Measurements from ENCODE around the gene FBXO24. TPM values are rescaled to one million over a fixed set of nuclear protein-coding genes. Genes with fewer than 3 reads are reported as not detected.
"Not testable (repeated sequence)": the region's sequence is repeated elsewhere in the genome, so short reads cannot be mapped to it uniquely, and the experiment has no call there.

The FBXO24 gene
- polyA plus RNA-seq, 1 donor (not counting 4 experiments of a cell fraction or from before 2014, with no cell fraction given) = 0.22 TPM

GRCh38 chr7:100539436-100540006 is 46.6 kb upstream of the FBXO24 start:
- no peaks in the 10 kb centered on the region for H3K27me3 ChIP-seq (ENCODE audit: control insufficient read depth, extremely low read depth, insufficient read depth, low read length)
- H3K79me2 ChIP-seq (ENCODE audit: control insufficient read depth, insufficient read depth, low read length) = no peaks in the 10 kb centered on the region
- H3K4me3 ChIP-seq (ENCODE audit: control insufficient read depth in 2 of 3, extremely low read depth in 1 of 3, insufficient read depth in 2 of 3, low read depth in 1 of 3, low read length in 3 of 3) = peak overlapping the region; percentile 72 to 84 (median 74)
- DNase-seq (ENCODE audit: low read depth, low spot score) (no peak), FAIRE-seq (no peak)
- no peaks in the 10 kb centered on the region for H3K9me1 ChIP-seq (ENCODE audit: control insufficient read depth, extremely low read depth, insufficient read depth, low read length)
- peak overlapping the region; percentile 79 for H2AFZ ChIP-seq (ENCODE audit: control insufficient read depth, low read length)
- no peak overlapping the region for H3K27ac ChIP-seq (ENCODE audit: control insufficient read depth, insufficient read depth, low read length)
- H4K20me1 ChIP-seq (ENCODE audit: control insufficient read depth, extremely low read depth, insufficient read depth, low read length) = no peaks in the 10 kb centered on the region
- H3K4me2 ChIP-seq (ENCODE audit: control insufficient read depth, extremely low read depth, insufficient read depth, low read depth, low read length) = peak overlapping the region; percentile 98
- dilution Hi-C loops (cut with MboI; ENCODE audit: extremely low pct_ligation_motif_present, low sequenced_read_pairs) = no loop called here
- peak overlapping the region; percentile 55 for H3K9ac ChIP-seq (ENCODE audit: control insufficient read depth, extremely low read depth, insufficient read depth, low read length)
- no peaks in the 10 kb centered on the region for H3K9me3 ChIP-seq (ENCODE audit: control insufficient read depth, low read depth, low read length)
- peaks cover 10% of the 10 kb centered on the region for H3K4me1 ChIP-seq (ENCODE audit: control insufficient read depth, extremely low read depth, insufficient read depth, low read length)
- no peak for TF ChIP-seq CTCF (optimal IDR thresholded peaks at IDR 0.05 in 1 of 3, IDR thresholded peaks at IDR 0.05 in 1 of 3, conservative IDR thresholded peaks at IDR 0.05 in 1 of 3; ENCODE audit: extremely low read depth in 1 of 3, insufficient read depth in 2 of 3, low read length in 3 of 3)
- TF ChIP-seq EZH2 (IDR thresholded peaks at IDR 0.05; ENCODE audit: low read length) = no peak
- H3K36me3 ChIP-seq (ENCODE audit: control insufficient read depth in 2 of 2, extremely low read depth in 1 of 2, insufficient read depth in 2 of 2, low read length in 2 of 2) = no peaks in the 10 kb centered on the region

- H3K9me1 ChIP-seq (ENCODE audit: control insufficient read depth, extremely low read depth, insufficient read depth, low read length) = no peaks in the 10 kb centered on the region
- H3K27me3 ChIP-seq (ENCODE audit: control insufficient read depth, extremely low read depth, insufficient read depth, low read length) = no peaks in the 10 kb centered on the region
- no peak overlapping the region for H2AFZ ChIP-seq (ENCODE audit: control insufficient read depth, low read length)
- H4K20me1 ChIP-seq (ENCODE audit: control insufficient read depth, extremely low read depth, insufficient read depth, low read length) = no peaks in the 10 kb centered on the region
- H3K79me2 ChIP-seq (ENCODE audit: control insufficient read depth, insufficient read depth, low read length) = no peaks in the 10 kb centered on the region
- H3K9ac ChIP-seq (ENCODE audit: control insufficient read depth, extremely low read depth, insufficient read depth, low read length) = peak overlapping the region; percentile 55
- peaks cover 16% of the 10 kb centered on the region for H3K4me1 ChIP-seq (ENCODE audit: control insufficient read depth, extremely low read depth, insufficient read depth, low read length)
- H3K27ac ChIP-seq (ENCODE audit: control insufficient read depth, insufficient read depth, low read length) = no peak overlapping the region
- no peaks in the 10 kb centered on the region for H3K9me3 ChIP-seq (ENCODE audit: control insufficient read depth, low read depth, low read length)
- peak overlapping the region; percentile 72 to 84 (median 74) for H3K4me3 ChIP-seq (ENCODE audit: control insufficient read depth in 2 of 3, extremely low read depth in 1 of 3, insufficient read depth in 2 of 3, low read depth in 1 of 3, low read length in 3 of 3)
- no peaks in the 10 kb centered on the region for H3K36me3 ChIP-seq (ENCODE audit: control insufficient read depth in 2 of 2, extremely low read depth in 1 of 2, insufficient read depth in 2 of 2, low read length in 2 of 2)
- dilution Hi-C loops (cut with MboI; ENCODE audit: extremely low pct_ligation_motif_present, low sequenced_read_pairs) = no loop called here
- no peak for DNase-seq (ENCODE audit: low read depth, low spot score)
- H3K4me2 ChIP-seq (ENCODE audit: control insufficient read depth, extremely low read depth, insufficient read depth, low read depth, low read length) = peak overlapping the region; percentile 98
- FAIRE-seq = no peak
- no peak for TF ChIP-seq EZH2 (IDR thresholded peaks at IDR 0.05; ENCODE audit: low read length)
- no peak for TF ChIP-seq CTCF (optimal IDR thresholded peaks at IDR 0.05 in 1 of 3, IDR thresholded peaks at IDR 0.05 in 1 of 3, conservative IDR thresholded peaks at IDR 0.05 in 1 of 3; ENCODE audit: extremely low read depth in 1 of 3, insufficient read depth in 2 of 3, low read length in 3 of 3)
These were observed 45.9 kb upstream of the FBXO24 start for GRCh38 chr7:100540073-100540723.

- H3K9me3 ChIP-seq (ENCODE audit: control insufficient read depth, low read depth, low read length); H4K20me1 ChIP-seq (ENCODE audit: control insufficient read depth, extremely low read depth, insufficient read depth, low read length); H3K27ac ChIP-seq (ENCODE audit: control insufficient read depth, insufficient read depth, low read length); H3K9ac ChIP-seq (ENCODE audit: control insufficient read depth, extremely low read depth, insufficient read depth, low read length); DNase-seq (ENCODE audit: low read depth, low spot score); H3K27me3 ChIP-seq (ENCODE audit: control insufficient read depth, extremely low read depth, insufficient read depth, low read length); H3K9me1 ChIP-seq (ENCODE audit: control insufficient read depth, extremely low read depth, insufficient read depth, low read length); H2AFZ ChIP-seq (ENCODE audit: control insufficient read depth, low read length); H3K36me3 ChIP-seq (ENCODE audit: control insufficient read depth in 2 of 2, extremely low read depth in 1 of 2, insufficient read depth in 2 of 2, low read length in 2 of 2); H3K4me3 ChIP-seq (ENCODE audit: control insufficient read depth in 2 of 3, extremely low read depth in 1 of 3, insufficient read depth in 2 of 3, low read depth in 1 of 3, low read length in 3 of 3); FAIRE-seq; H3K4me2 ChIP-seq (ENCODE audit: control insufficient read depth, extremely low read depth, insufficient read depth, low read depth, low read length); H3K79me2 ChIP-seq (ENCODE audit: control insufficient read depth, insufficient read depth, low read length); dilution Hi-C loops (cut with MboI; ENCODE audit: extremely low pct_ligation_motif_present, low sequenced_read_pairs): not testable (repeated sequence)
- H3K4me1 ChIP-seq (ENCODE audit: control insufficient read depth, extremely low read depth, insufficient read depth, low read length) = peaks cover 27% of the 10 kb centered on the region
These were observed 44.8 kb upstream of the FBXO24 start for GRCh38 chr7:100541309-100541708.
